Kidney (tissue), 14 donors: ENCODE results near the gene HYDIN. TPM values are rescaled to one million over a fixed set of nuclear protein-coding genes. Genes with fewer than 3 reads are reported as not detected.

Experiments
- DNase-seq, 5 donors: peaks; one replicate each; pipeline ENCODE4 v3.0.0-alpha.2; 2013 to 2020
- FAIRE-seq: peaks from 2 replicates; lab custom pipeline; 2012; peaks lifted over from hg19 to GRCh38; lab: Jason Lieb, UNC
- H3K27ac ChIP-seq, 2 donors: one replicate each; pipeline ENCODE4 v1.7.0; 2013; ENCODE audit warnings: low read depth in 2 of 2, low read length in 2 of 2, inconsistent platforms in 1 of 2
- H3K27me3 ChIP-seq: one replicate; pipeline ENCODE4 v1.7.1; 2013; ENCODE audit warnings: low read length, inconsistent platforms; ENCODE audit not compliant: control insufficient read depth, insufficient read depth
- H3K36me3 ChIP-seq, 3 donors: one replicate each; pipeline versions ENCODE4 v1.7.0 to v1.7.1; 2013; ENCODE audit warnings: low read length in 3 of 3, control low read depth in 1 of 3, inconsistent platforms in 1 of 3; ENCODE audit not compliant: insufficient read depth in 3 of 3, control insufficient read depth in 2 of 3
- H3K4me1 ChIP-seq, 3 donors: one replicate each; pipeline versions ENCODE4 v1.7.0 to v1.7.1; 2013; ENCODE audit warnings: low read length in 3 of 3, inconsistent platforms in 1 of 3, low read depth in 1 of 3; ENCODE audit not compliant: control insufficient read depth in 2 of 3, insufficient read depth in 2 of 3
- H3K4me3 ChIP-seq, 3 donors: one replicate each; pipeline versions ENCODE4 v1.7.0 to v1.8.1; 2013; ENCODE audit warnings: low read length in 3 of 3, control low read depth in 1 of 3, inconsistent platforms in 1 of 3
- H3K9ac ChIP-seq, 3 donors: one replicate each; pipeline versions ENCODE4 v1.7.0 to v1.7.1; 2013; ENCODE audit warnings: low read length in 3 of 3, control low read depth in 1 of 3, inconsistent platforms in 1 of 3
- H3K9me3 ChIP-seq, 3 donors: one replicate each; pipeline versions ENCODE4 v1.7.0 to v1.7.1; 2013; ENCODE audit warnings: low read length in 3 of 3, control low read depth in 1 of 3, inconsistent platforms in 1 of 3; ENCODE audit not compliant: control insufficient read depth in 2 of 3, insufficient read depth in 1 of 3
- CTCF ChIP-seq: IDR thresholded peaks from 3 replicates; pipeline ENCODE4 v1.5.1; 2012; ENCODE audit warnings: mild to moderate bottlenecking, moderate library complexity, borderline replicate concordance; ENCODE audit not compliant: insufficient read depth; ENCODE audit errors: extremely low read depth
- intact Hi-C: fragments of 100-400 bp; cut with DNase I; formaldehyde crosslinking; loops from one replicate; pipeline ENCODE4 v1.11.1; 2022
- polyA plus RNA-seq: library from polyadenylated mRNA; stranded (reverse); fragments of 350-450 nt; fragmentation: Illumina TruSeq; extraction: RNeasy Lipid Tissue Mini Kit (QIAGEN cat#74804); gene quantifications from one replicate; pipeline ENCODE4 v1.2.3, GENCODE V29; 2014; ENCODE audit warnings: low read depth, low replicate concordance; ENCODE audit not compliant: insufficient read depth
- total RNA-seq: library from RNA; stranded (reverse); fragmentation: NEBNext Ultra II Directional; extraction: Animal tissue kit (Norgen Biotek cat#: 25700); gene quantifications from one replicate; pipeline ENCODE4 v1.2.1, GENCODE V29; 2021
- donor health status: control.
- donor health status: control.
- donor health status: control.
- donor health status: control.
- donor health status: control.
- donor health status: DM: yes; HTN: yes; CAD: no.
- donor health status: Normal renal cell carcinoma (clear cell type).

Gene HYDIN
- total and polyA plus RNA-seq, 2 donors from 2014 or later, result 1.8 to 21.0 TPM

GRCh38 chr16:70777496-70777895 is 453.0 kb downstream of the HYDIN start:
- TF ChIP-seq CTCF, result no peak
- FAIRE-seq (no peak), DNase-seq (peak in 1 of 5 donors; percentile 33)
- Histone ChIP-seq H3K4me1 (no peaks in the 10 kb centered on the region), H3K27ac (no peak overlapping the region), H3K9me3 (no peaks in the 10 kb centered on the region), H3K9ac (no peak overlapping the region), H3K4me3 (no peak overlapping the region), H3K36me3 (peaks cover 0 to 43% (median 21%) of the 10 kb centered on the region in 3 donors), H3K27me3 (no peaks in the 10 kb centered on the region)
- intact Hi-C loops, result no loop called here

GRCh38 chr16:70775399-70775798 is 455.1 kb downstream of the HYDIN start:
- H3K4me1 ChIP-seq, result no peaks in the 10 kb centered on the region
- H3K9me3 ChIP-seq, result no peaks in the 10 kb centered on the region
- no peak for FAIRE-seq
- no peak overlapping the region for H3K4me3 ChIP-seq
- H3K27me3 ChIP-seq, result no peaks in the 10 kb centered on the region
- no peak for TF ChIP-seq CTCF
- no peak overlapping the region for H3K9ac ChIP-seq
- H3K27ac ChIP-seq, result no peak overlapping the region
- H3K36me3 ChIP-seq, result peaks cover 0 to 23% (median 9%) of the 10 kb centered on the region in 3 donors
- intact Hi-C loops, result no loop called here
- peak in 1 of 5 donors; percentile 52 for DNase-seq

- Histone ChIP-seq H3K27ac (no peak overlapping the region), H3K4me1 (no peaks in the 10 kb centered on the region), H3K4me3 (no peak overlapping the region), H3K36me3 (peaks cover 0 to 16% (median 6%) of the 10 kb centered on the region in 3 donors), H3K27me3 (no peaks in the 10 kb centered on the region), H3K9me3 (no peaks in the 10 kb centered on the region), H3K9ac (no peak overlapping the region)
- FAIRE-seq (no peak), DNase-seq (peak in 2 of 5 donors; percentile 25 to 44)
- intact Hi-C loops, result loop anchor here (5.0 kb wide), 1 partner anchor 97 kb away; no protein-coding TSS in a partner anchor
- TF ChIP-seq CTCF, result no peak
Measured at GRCh38 chr16:70774261-70774660, 456.3 kb downstream of the HYDIN start.

GRCh38 chr16:70772493-70772892 is 458.0 kb downstream of the HYDIN start:
- H3K36me3 ChIP-seq, result peaks cover 0 to 6% (median 5%) of the 10 kb centered on the region in 3 donors
- intact Hi-C loops, result loop anchor here (5.0 kb wide), 1 partner anchor 95 kb away; no protein-coding TSS in a partner anchor
- H3K4me1 ChIP-seq, result peaks cover 0 to 2% (median 0%) of the 10 kb centered on the region in 3 donors
- H3K4me3 ChIP-seq, result no peak overlapping the region
- TF ChIP-seq CTCF, result no peak
- FAIRE-seq (no peak), DNase-seq (no peak)
- no peak overlapping the region for H3K27ac ChIP-seq
- no peaks in the 10 kb centered on the region for H3K9me3 ChIP-seq
- H3K9ac ChIP-seq, result no peak overlapping the region
- no peaks in the 10 kb centered on the region for H3K27me3 ChIP-seq
